HCT116 (cell line): ENCODE data around the gene OR2T11. TPM values are rescaled to one million over a fixed set of nuclear protein-coding genes. Genes with fewer than 3 reads are reported as not detected.

Source experiments
- ATAC-seq: fragments of 200-7000 bp; cut with Tn5 transposase; 2 replicates; pipeline ENCODE4 v1.9.1; 2020; ENCODE audit warnings: mild to moderate bottlenecking, moderate library complexity
- BruUV-seq: library from RNA; stranded (reverse); fragments of 400-500 nt; replicated peaks from 2 replicates; lab custom pipeline; 2021; lab: Mats Ljungman, UMichigan
- CTCF ChIA-PET: fragments of 300-600 bp; sonication (Branson Sonifier 250); formaldehyde crosslinking; loops from one replicate; lab custom pipeline; 2021; ENCODE audit warnings: antibody characterized with exemption; lab: Charles Lee
- POLR2A ChIA-PET: fragments of 300-600, 350-600 bp; sonication (Branson Sonifier 250); formaldehyde crosslinking; loops from one replicate; lab custom pipeline; 2021; ENCODE audit warnings: antibody characterized with exemption; lab: Charles Lee
- RAD21 ChIA-PET, 2 experiments: fragments of 300-600 bp; sonication (Branson Sonifier 250); formaldehyde crosslinking; loops; one replicate each; lab custom pipeline; 2023; ENCODE audit warnings: low total read pairs in 2 of 2; ENCODE audit not compliant: uncharacterized antibody in 2 of 2, unreplicated experiment in 2 of 2, low non-redundant PET in 1 of 2; lab: Charles Lee
- DNase-seq: peaks from one replicate; pipeline ENCODE4 v3.0.0-alpha.2; 2010; ENCODE audit warnings: low read depth, low spot score
- H2AFZ ChIP-seq: fragments of 200-600 bp; shearing (Covaris generic), sonication (generic); 2 replicates; pipeline ENCODE4 v1.6.1; 2017; ENCODE audit warnings: low read depth, mixed run types, mixed read lengths, antibody characterized with exemption, low read length; ENCODE audit not compliant: poor library complexity, severe bottlenecking
- H3K27ac ChIP-seq: 2 replicates; pipeline ENCODE4 v1.5.1; 2012; ENCODE audit warnings: low read depth, low read length
- H3K27me3 ChIP-seq: fragments of 200-600 bp; sonication (generic); 2 replicates; pipeline ENCODE4 v1.6.1; 2016; ENCODE audit warnings: mixed run types, low read length, mixed read lengths; ENCODE audit not compliant: insufficient read depth
- H3K36me3 ChIP-seq, 2 experiments: fragments of 200-500 bp in 1 of 2; fragments of 200-600 bp in 1 of 2; sonication (Bioruptor generic) in 1 of 2; sonication (generic) in 1 of 2; 2 replicates each; pipeline versions ENCODE4 v1.5.1 to v1.6.1; 2014 to 2016; ENCODE audit warnings: low read length in 2 of 2, inconsistent platforms in 1 of 2, mixed read lengths in 1 of 2, mixed run types in 1 of 2; ENCODE audit not compliant: insufficient read depth in 2 of 2, control insufficient read depth in 1 of 2
- H3K4me1 ChIP-seq, 2 experiments: fragments of 200-600 bp in 1 of 2; sonication (generic) in 1 of 2; 2 replicates each; pipeline versions ENCODE4 v1.5.1 to v1.6.1; 2012 to 2017; ENCODE audit warnings: low read length in 2 of 2, inconsistent platforms in 1 of 2, mild to moderate bottlenecking in 1 of 2, mixed read lengths in 1 of 2, mixed run types in 1 of 2, moderate library complexity in 1 of 2; ENCODE audit not compliant: insufficient read depth in 2 of 2, control insufficient read depth in 1 of 2
- H3K4me2 ChIP-seq: fragments of 200-600 bp; sonication (generic); 2 replicates; pipeline ENCODE4 v1.6.1; 2017; ENCODE audit warnings: mixed run types, low read length, mixed read lengths
- H3K4me3 ChIP-seq, 2 experiments: fragments of 200-600 bp in 1 of 2; sonication (generic) in 1 of 2; replicated peaks in 1 of 2; 2 replicates each; pipeline ENCODE4 v1.5.1; 2011 to 2016; ENCODE audit warnings: low read length in 2 of 2, control low read depth in 1 of 2, low read depth in 1 of 2, mild to moderate bottlenecking in 1 of 2, mixed read lengths in 1 of 2, mixed run types in 1 of 2
- H3K79me2 ChIP-seq: fragments of 200-600 bp; sonication (generic); 2 replicates; pipeline ENCODE4 v1.6.1; 2017; ENCODE audit warnings: mild to moderate bottlenecking, mixed run types, low read length, moderate library complexity, mixed read lengths; ENCODE audit not compliant: insufficient read depth
- H3K9ac ChIP-seq: fragments of 200-600 bp; sonication (generic); 2 replicates; pipeline ENCODE4 v1.6.1; 2016; ENCODE audit warnings: low read length, mixed read lengths
- H3K9me2 ChIP-seq: fragments of 200-600 bp; sonication (generic), shearing (Covaris generic); 2 replicates; pipeline ENCODE4 v1.6.1; 2017; ENCODE audit warnings: mixed run types, mild to moderate bottlenecking, moderate library complexity; ENCODE audit not compliant: insufficient read depth
- H3K9me3 ChIP-seq, 2 experiments: fragments of 200-500 bp in 1 of 2; fragments of 200-600 bp in 1 of 2; sonication (Bioruptor generic) in 1 of 2; sonication (generic) in 1 of 2; 2 replicates each; pipeline ENCODE4 v1.6.1; 2014 to 2017; ENCODE audit warnings: low read length in 2 of 2, mixed read lengths in 2 of 2, inconsistent platforms in 1 of 2, low read depth in 1 of 2, mild to moderate bottlenecking in 1 of 2, mixed run types in 1 of 2, moderate library complexity in 1 of 2; ENCODE audit not compliant: control insufficient read depth in 1 of 2, insufficient read depth in 1 of 2
- H4K20me1 ChIP-seq: fragments of 200-600 bp; sonication (generic), shearing (Covaris generic); 2 replicates; pipeline ENCODE4 v1.6.1; 2017; ENCODE audit warnings: mixed run types, mild to moderate bottlenecking, moderate library complexity; ENCODE audit not compliant: insufficient read depth
- ATF3 ChIP-seq: IDR thresholded peaks from 2 replicates; pipeline ENCODE4 v1.6.1; 2012
- CBX3 ChIP-seq: IDR thresholded peaks from 2 replicates; pipeline ENCODE4 v1.6.1; 2012; ENCODE audit warnings: low read depth
- CEBPB ChIP-seq: IDR thresholded peaks from 2 replicates; pipeline ENCODE4 v1.6.1; 2012; ENCODE audit warnings: low read depth
- CTCF ChIP-seq, 3 experiments: fragments of 200-600 bp in 1 of 3; sonication (generic) in 1 of 3; IDR thresholded peaks in 2 of 3; conservative IDR thresholded peaks in 1 of 3; 2 replicates each; pipeline ENCODE4 v1.5.1; 2012 to 2017; ENCODE audit warnings: low read depth in 2 of 3, low read length in 2 of 3, antibody characterized with exemption in 1 of 3, borderline replicate concordance in 1 of 3, control low read depth in 1 of 3, mild to moderate bottlenecking in 1 of 3, mixed read lengths in 1 of 3, mixed run types in 1 of 3, moderate library complexity in 1 of 3; ENCODE audit not compliant: insufficient read depth in 1 of 3
- EZH2phosphoT487 ChIP-seq: fragments of 200-600 bp; IDR thresholded peaks from 2 replicates; pipeline ENCODE4 v1.6.1; 2018; ENCODE audit warnings: antibody characterized with exemption, borderline replicate concordance
- FOSL1 ChIP-seq: IDR thresholded peaks from 2 replicates; pipeline ENCODE4 v1.6.1; 2012; ENCODE audit warnings: low read depth
- JUND ChIP-seq: IDR thresholded peaks from 2 replicates; pipeline ENCODE4 v1.6.1; 2012
- POLR2AphosphoS5 ChIP-seq: IDR thresholded peaks from 2 replicates; pipeline ENCODE4 v1.6.1; 2011; ENCODE audit warnings: mild to moderate bottlenecking, low read depth, low read length, moderate library complexity
- RAD21 ChIP-seq: IDR thresholded peaks from 2 replicates; pipeline ENCODE4 v1.6.1; 2012; ENCODE audit warnings: low read depth, mild to moderate bottlenecking
- REST ChIP-seq: IDR thresholded peaks from 2 replicates; pipeline ENCODE4 v1.6.1; 2012; ENCODE audit warnings: low read depth
- SIN3A ChIP-seq: IDR thresholded peaks from 2 replicates; pipeline ENCODE4 v1.6.1; 2012; ENCODE audit warnings: low read depth
- TCF7L2 ChIP-seq: IDR thresholded peaks from 2 replicates; pipeline ENCODE4 v1.7.0; 2011; ENCODE audit warnings: borderline replicate concordance, inconsistent platforms; ENCODE audit not compliant: insufficient read depth, insufficient read length; ENCODE audit errors: extremely low read depth
- ZFX ChIP-seq: fragments of 450-650 bp; IDR thresholded peaks from 2 replicates; pipeline ENCODE4 v1.6.1; 2017
- ZNF274 ChIP-seq: fragments of 200-500 bp; sonication (Bioruptor generic); IDR thresholded peaks from 2 replicates; pipeline ENCODE4 v1.6.1; 2014; ENCODE audit warnings: mild to moderate bottlenecking, low read depth, low read length, inconsistent platforms
- intact Hi-C: fragments of 100-400 bp; cut with micrococcal nuclease; formaldehyde crosslinking; loops from 2 replicates; pipeline ENCODE4 v1.10.0; 2022
- total RNA-seq: library from RNA; stranded (reverse); gene quantifications from one replicate; pipeline ENCODE4 v1.2.1, GENCODE V29; 2021; ENCODE audit not compliant: unreplicated experiment

OR2T11 gene
- total RNA-seq, 1 experiment from 2014 or later = not detected

- ChIA-PET POLR2A (no interaction called here), CTCF (no interaction called here), RAD21 (no interaction called here)
- intact Hi-C loops = no loop called here
- no peak overlapping the region for H3K4me3 ChIP-seq
- H3K36me3 ChIP-seq = no peaks in the 10 kb centered on the region
- H3K9me3 ChIP-seq = no peaks in the 10 kb centered on the region
- no peaks in the 10 kb centered on the region for H3K9me2 ChIP-seq
- BruUV-seq = no TSS peak
- no peaks in the 10 kb centered on the region for H4K20me1 ChIP-seq
- H3K27ac ChIP-seq = no peak overlapping the region
- H3K79me2 ChIP-seq = no peaks in the 10 kb centered on the region
- no peak overlapping the region for H3K4me2 ChIP-seq
- no peak overlapping the region for H3K9ac ChIP-seq
- no peak overlapping the region for H2AFZ ChIP-seq
- no peak for ATAC-seq
- no peaks in the 10 kb centered on the region for H3K27me3 ChIP-seq
- no peaks in the 10 kb centered on the region for H3K4me1 ChIP-seq
- no peak for TF ChIP-seq ATF3
- TF ChIP-seq EZH2phosphoT487 = no peak
- TF ChIP-seq CTCF (IDR thresholded peaks at IDR 0.05 in 2 of 3, conservative IDR thresholded peaks at IDR 0.05 in 1 of 3; ENCODE audit: borderline replicate concordance in 1 of 3, insufficient read depth in 1 of 3, low read depth in 2 of 3, low read length in 2 of 3) = no peak
- TF ChIP-seq ZNF274 = no peak
- TF ChIP-seq CBX3 = no peak
- TF ChIP-seq REST = no peak
- no peak for TF ChIP-seq JUND
- no peak for TF ChIP-seq CEBPB
- TF ChIP-seq ZFX = no peak
- TF ChIP-seq RAD21 = no peak
- no peak for TF ChIP-seq POLR2AphosphoS5
- TF ChIP-seq FOSL1 = no peak
- no peak for TF ChIP-seq SIN3A
- no peak for TF ChIP-seq TCF7L2
- no peak for DNase-seq
Measured at GRCh38 chr1:248585266-248585665, 49.6 kb downstream of the OR2T11 start.
